ENCODE measurements around the gene PSG6. TPM values are rescaled to one million over a fixed set of nuclear protein-coding genes. Genes with fewer than 3 reads are reported as not detected.
"Not testable (repeated sequence)": the region's sequence is repeated elsewhere in the genome, so short reads cannot be mapped to it uniquely, and the experiment has no call there.

PSG6 gene
- total and polyA plus RNA-seq, 2 of the 4 experiments (the other 2 are of a cell fraction), result 0.18 TPM; not detected in 1

GRCh38 chr19:42887876-42888445, 29.7 kb downstream of the PSG6 start:
- H3K27me3 ChIP-seq (ENCODE audit: control insufficient read depth, insufficient read depth, low read length); in situ Hi-C loops (cut with MboI; ENCODE audit: low sequenced_read_pairs); H2AFZ ChIP-seq (replicated peaks; ENCODE audit: low read length, poor library complexity); H3K36me3 ChIP-seq (ENCODE audit: control insufficient read depth, insufficient read depth, low read length); DNase-seq; H3K23ac ChIP-seq (ENCODE audit: low read depth, low read length); H3K4me1 ChIP-seq (ENCODE audit: control insufficient read depth, insufficient read depth, low read length); H4K20me1 ChIP-seq (ENCODE audit: insufficient read depth, low read length); POLR2A ChIA-PET (ENCODE audit: unreplicated experiment); CTCF ChIA-PET; dilution Hi-C loops (cut with HindIII; ENCODE audit: low sequenced_read_pairs, unreplicated experiment); BruUV-seq (replicated peaks); H3K4me3 ChIP-seq (ENCODE audit: insufficient read depth, low read depth, low read length); H3K9me1 ChIP-seq (ENCODE audit: insufficient read depth, low read length); H3K9me3 ChIP-seq (ENCODE audit: control insufficient read depth, insufficient read depth, low read length); H3K79me1 ChIP-seq (ENCODE audit: low read depth in 1 of 2, low read length in 2 of 2); intact Hi-C loops (cut with micrococcal nuclease): not testable (repeated sequence)
- Histone ChIP-seq H2BK20ac (ENCODE audit: low read depth, low read length) (peak overlapping the region; percentile 93), H3K4me2 (ENCODE audit: low read depth, low read length) (peak overlapping the region; percentile 32; the same call in 1 of the 2 replicates), H2BK15ac (ENCODE audit: low read depth, low read length) (peak overlapping the region; percentile 78; the same call in 1 of the 3 replicates), H2BK5ac (ENCODE audit: low read depth, low read length, poor library complexity, severe bottlenecking) (peak overlapping the region; percentile 93), H2BK120ac (ENCODE audit: low read depth, low read length) (peak overlapping the region; percentile 95), H3K18ac (ENCODE audit: low read depth, low read length) (peak overlapping the region; percentile 99), H3K9ac (ENCODE audit: low read depth, low read length) (peak overlapping the region; percentile 44; the same call in 1 of the 2 replicates), H4K5ac (ENCODE audit: low read depth, low read length) (peak overlapping the region; percentile 99), H3K56ac (ENCODE audit: extremely low read depth, insufficient read depth, low read length) (peak overlapping the region; percentile 74), H4K8ac (ENCODE audit: low read depth in 2 of 2, low read length in 2 of 2) (peak overlapping the region; percentile 53 to 93), H3K14ac (replicated peaks; ENCODE audit: low read depth, low read length) (peak overlapping the region; percentile 83), H3K27ac (ENCODE audit: insufficient read depth, low read length) (peak overlapping the region; percentile 89), H4K91ac (ENCODE audit: insufficient read depth, low read depth, low read length) (peak overlapping the region; percentile 95), H2AK9ac (replicated peaks; ENCODE audit: low read depth, low read length, poor library complexity) (peak overlapping the region; percentile 88), H2AK5ac (ENCODE audit: low read depth, low read length) (peak overlapping the region; percentile 86), H3K4ac (ENCODE audit: low read depth, low read length) (peak overlapping the region; percentile 98)
- peak; percentile 78 for TF ChIP-seq MAFK (IDR thresholded peaks at IDR 0.05; ENCODE audit: low read depth, low read length)
- ATAC-seq (ENCODE audit: low read depth), result peak; percentile 75

GRCh38 chr19:42882730-42883129, 35.0 kb downstream of the PSG6 start:
- H3K9me3 ChIP-seq (ENCODE audit: control insufficient read depth, insufficient read depth, low read length); H3K27me3 ChIP-seq (ENCODE audit: control insufficient read depth, insufficient read depth, low read length); H4K5ac ChIP-seq (ENCODE audit: low read depth, low read length); H3K4me2 ChIP-seq (ENCODE audit: low read depth, low read length); H3K4me1 ChIP-seq (ENCODE audit: control insufficient read depth, insufficient read depth, low read length); H3K27ac ChIP-seq (ENCODE audit: insufficient read depth, low read length); intact Hi-C loops (cut with micrococcal nuclease); H3K4me3 ChIP-seq (ENCODE audit: insufficient read depth, low read depth, low read length); H3K36me3 ChIP-seq (ENCODE audit: control insufficient read depth, insufficient read depth, low read length); H3K4ac ChIP-seq (ENCODE audit: low read depth, low read length); dilution Hi-C loops (cut with HindIII; ENCODE audit: low sequenced_read_pairs, unreplicated experiment); ATAC-seq (ENCODE audit: low read depth); POLR2A ChIA-PET (ENCODE audit: unreplicated experiment); H2BK15ac ChIP-seq (ENCODE audit: low read depth, low read length); H3K79me1 ChIP-seq (ENCODE audit: low read depth in 1 of 2, low read length in 2 of 2); H2BK5ac ChIP-seq (ENCODE audit: low read depth, low read length, poor library complexity, severe bottlenecking); H2AK9ac ChIP-seq (replicated peaks; ENCODE audit: low read depth, low read length, poor library complexity); H3K56ac ChIP-seq (ENCODE audit: extremely low read depth, insufficient read depth, low read length); H3K23ac ChIP-seq (ENCODE audit: low read depth, low read length); H4K20me1 ChIP-seq (ENCODE audit: insufficient read depth, low read length); CTCF ChIA-PET; H2AFZ ChIP-seq (replicated peaks; ENCODE audit: low read length, poor library complexity); H3K14ac ChIP-seq (replicated peaks; ENCODE audit: low read depth, low read length); H3K9me1 ChIP-seq (ENCODE audit: insufficient read depth, low read length); H3K9ac ChIP-seq (ENCODE audit: low read depth, low read length); DNase-seq; BruUV-seq (replicated peaks); H4K91ac ChIP-seq (ENCODE audit: insufficient read depth, low read depth, low read length); H2BK20ac ChIP-seq (ENCODE audit: low read depth, low read length); H3K18ac ChIP-seq (ENCODE audit: low read depth, low read length); in situ Hi-C loops (cut with MboI; ENCODE audit: low sequenced_read_pairs): not testable (repeated sequence)
- Histone ChIP-seq H4K8ac (ENCODE audit: low read depth in 2 of 2, low read length in 2 of 2) (peak overlapping the region in 1 of 2 experiments; percentile 40; a peak in 1 of 4 replicates), H2BK120ac (ENCODE audit: low read depth, low read length) (peak overlapping the region; percentile 14; the same call in 1 of the 2 replicates), H2AK5ac (ENCODE audit: low read depth, low read length) (0 out of 2 replicates have a peak overlapping the region, but pooled peaks have one; percentile 24)
- no CpG with 5 or more reads among the region's 2 CpGs for WGBS, 2 experiments (ENCODE audit: extremely low coverage in 2 of 2, insufficient read length in 1 of 2)

Measured in IMR-90 (cell line).